ENCODE data around the gene SDCCAG8.

DNA sequence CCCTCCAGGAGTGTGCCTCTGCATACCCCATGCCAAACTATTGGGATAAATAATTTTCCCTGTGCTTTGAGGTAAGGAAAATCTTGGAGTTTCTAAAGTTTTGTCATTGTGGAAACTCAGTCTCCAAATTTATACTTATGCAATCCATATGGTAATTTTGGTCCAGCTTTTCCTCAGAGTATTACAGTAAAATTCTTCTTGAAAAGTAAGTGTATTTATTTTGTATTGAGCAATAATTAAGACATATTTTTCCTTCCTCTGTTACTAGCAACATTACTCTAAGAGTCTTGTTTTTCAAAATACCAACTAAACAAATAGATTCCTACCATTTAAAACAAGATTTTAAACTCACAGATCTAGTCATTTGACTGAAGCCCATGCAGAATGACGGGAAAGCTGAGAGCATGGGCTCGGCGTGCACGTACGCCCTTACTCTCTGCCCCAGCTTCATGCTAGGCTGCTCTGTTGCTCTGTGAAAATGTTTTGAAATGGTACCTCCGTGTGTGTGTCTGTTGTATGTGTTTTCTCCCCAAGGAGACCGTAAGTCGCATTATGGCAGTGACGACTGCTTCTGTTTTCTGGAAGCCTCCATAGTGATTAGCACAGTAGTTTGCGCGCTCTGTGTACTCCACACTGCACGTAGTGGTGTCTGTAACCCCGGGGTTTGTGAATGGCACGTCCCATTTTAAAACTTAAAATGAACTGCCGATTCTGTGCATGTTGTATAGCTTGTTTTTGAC lies 165.3 kb downstream of the SDCCAG8 start:
- no peak for TF ChIP-seq POLR2AphosphoS5 (IDR thresholded peaks at IDR 0.05)
- TF ChIP-seq, protein P1, sequence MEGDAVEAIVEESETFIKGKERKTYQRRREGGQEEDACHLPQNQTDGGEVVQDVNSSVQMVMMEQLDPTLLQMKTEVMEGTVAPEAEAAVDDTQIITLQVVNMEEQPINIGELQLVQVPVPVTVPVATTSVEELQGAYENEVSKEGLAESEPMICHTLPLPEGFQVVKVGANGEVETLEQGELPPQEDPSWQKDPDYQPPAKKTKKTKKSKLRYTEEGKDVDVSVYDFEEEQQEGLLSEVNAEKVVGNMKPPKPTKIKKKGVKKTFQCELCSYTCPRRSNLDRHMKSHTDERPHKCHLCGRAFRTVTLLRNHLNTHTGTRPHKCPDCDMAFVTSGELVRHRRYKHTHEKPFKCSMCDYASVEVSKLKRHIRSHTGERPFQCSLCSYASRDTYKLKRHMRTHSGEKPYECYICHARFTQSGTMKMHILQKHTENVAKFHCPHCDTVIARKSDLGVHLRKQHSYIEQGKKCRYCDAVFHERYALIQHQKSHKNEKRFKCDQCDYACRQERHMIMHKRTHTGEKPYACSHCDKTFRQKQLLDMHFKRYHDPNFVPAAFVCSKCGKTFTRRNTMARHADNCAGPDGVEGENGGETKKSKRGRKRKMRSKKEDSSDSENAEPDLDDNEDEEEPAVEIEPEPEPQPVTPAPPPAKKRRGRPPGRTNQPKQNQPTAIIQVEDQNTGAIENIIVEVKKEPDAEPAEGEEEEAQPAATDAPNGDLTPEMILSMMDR (IDR thresholded peaks at IDR 0.05): no peak
- TF ChIP-seq POLR2A (IDR thresholded peaks at IDR 0.05; ENCODE audit: low read depth): no peak

Data from esophagus muscularis mucosa (tissue), 3 donors.